ENCODE data around the gene GALNT7.
A peak's percentile ranks its signal among the peaks of the same experiment; 100 is the strongest.

The GALNT7 gene

DNA sequence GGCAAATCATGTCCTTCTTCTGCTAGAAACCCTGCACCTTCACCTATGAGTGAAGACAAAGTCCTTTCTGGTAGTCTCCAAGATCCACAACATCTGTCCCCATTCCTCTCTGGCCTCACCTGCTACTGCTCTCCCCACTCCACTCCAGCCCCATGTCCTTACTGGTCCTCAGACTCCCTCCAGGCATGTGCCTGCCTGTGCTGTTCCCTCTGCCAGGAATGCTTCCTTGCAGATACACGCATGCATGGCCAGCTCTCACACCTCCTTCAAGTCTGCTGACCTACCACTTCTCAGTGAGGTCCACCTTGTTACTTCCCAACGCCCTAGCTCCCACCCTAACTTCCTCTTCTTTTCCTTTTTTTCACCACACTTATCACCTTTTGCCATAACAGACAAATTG is 147.4 kb downstream of the GALNT7 start:
- DNase-seq: no peak

DNA sequence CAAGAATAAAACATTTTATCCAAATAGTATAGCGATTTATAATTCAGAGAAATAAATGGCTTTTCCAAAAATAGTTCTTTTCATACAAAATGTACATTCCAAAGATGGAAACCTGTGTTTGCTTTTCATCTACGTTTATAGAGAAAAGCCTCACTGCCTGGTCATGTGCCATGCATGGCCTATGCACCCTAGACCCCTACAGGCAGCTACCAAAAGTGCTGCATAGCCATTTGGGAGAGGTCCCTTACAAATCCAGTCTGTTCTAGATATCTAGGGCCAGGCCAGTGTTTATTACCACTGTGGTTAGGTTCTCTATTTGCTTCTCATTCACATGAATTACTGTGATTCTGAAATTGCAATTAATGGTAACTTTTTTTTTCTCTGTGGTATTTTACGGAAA is 148.4 kb downstream of the GALNT7 start:
- DNase-seq: no peak

DNA sequence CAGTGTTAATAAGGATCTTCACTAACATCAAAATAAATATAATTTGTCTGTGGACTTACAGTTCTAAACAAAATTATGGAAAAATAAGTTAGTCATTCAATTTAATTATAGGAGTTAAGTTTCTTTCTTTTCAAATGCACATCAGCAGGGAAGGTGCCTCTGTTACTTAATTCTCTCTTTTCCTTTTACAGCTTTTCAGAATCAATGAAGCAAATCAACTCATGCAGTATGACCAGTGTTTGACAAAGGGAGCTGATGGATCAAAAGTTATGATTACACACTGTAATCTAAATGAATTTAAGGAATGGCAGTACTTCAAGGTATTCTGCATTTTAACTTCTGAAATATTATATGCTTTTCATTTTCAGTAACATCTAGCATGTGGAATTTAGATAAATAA is 149.6 kb downstream of the GALNT7 start:
- peak; percentile 68 for DNase-seq

DNA sequence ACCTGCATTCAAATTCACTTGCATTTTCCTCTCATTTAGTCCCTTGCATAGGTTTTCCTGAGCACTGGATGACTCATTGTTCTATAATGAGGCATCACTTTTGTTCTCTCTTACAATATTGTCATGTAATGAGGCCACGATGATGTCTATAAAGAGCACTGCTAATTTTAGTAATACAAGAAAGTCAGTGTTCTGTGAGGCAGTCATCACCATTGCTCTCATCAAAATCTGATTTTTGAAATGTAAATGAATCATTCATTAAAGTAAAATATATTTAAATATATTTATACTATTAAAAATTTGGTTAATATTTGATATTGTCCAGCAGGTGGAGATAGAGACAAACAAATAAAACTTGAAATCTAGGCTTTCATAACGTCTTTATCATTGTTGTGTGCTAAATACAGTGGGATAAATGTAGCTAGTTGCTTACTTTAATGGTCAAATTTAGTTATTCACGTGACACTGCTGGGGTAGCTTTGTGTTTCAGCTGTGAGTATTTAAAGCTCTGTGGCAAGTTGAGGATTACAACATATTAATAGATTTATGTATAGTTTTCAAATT is 150.1 kb downstream of the GALNT7 start:
- DNase-seq: peak; percentile 81

DNA sequence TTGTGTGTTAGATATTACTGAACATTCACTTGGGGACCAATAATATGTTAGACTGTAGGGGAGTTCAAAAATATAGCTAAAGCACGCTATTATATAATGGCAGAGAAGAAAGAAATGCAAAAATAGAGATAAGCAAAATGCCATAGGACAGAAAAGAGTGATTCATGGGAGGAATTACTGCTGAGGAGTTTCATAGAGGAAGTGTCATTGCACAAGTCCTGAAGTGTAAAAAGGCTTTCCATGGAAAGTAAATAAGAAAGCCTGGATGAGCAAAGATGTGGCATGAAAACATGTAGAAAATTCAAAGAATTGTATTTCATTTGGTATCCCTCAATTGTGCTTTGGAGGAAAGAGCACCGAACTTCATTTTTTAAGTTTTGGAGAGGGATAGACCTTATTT is 151.1 kb downstream of the GALNT7 start:
- DNase-seq: no peak

DNA sequence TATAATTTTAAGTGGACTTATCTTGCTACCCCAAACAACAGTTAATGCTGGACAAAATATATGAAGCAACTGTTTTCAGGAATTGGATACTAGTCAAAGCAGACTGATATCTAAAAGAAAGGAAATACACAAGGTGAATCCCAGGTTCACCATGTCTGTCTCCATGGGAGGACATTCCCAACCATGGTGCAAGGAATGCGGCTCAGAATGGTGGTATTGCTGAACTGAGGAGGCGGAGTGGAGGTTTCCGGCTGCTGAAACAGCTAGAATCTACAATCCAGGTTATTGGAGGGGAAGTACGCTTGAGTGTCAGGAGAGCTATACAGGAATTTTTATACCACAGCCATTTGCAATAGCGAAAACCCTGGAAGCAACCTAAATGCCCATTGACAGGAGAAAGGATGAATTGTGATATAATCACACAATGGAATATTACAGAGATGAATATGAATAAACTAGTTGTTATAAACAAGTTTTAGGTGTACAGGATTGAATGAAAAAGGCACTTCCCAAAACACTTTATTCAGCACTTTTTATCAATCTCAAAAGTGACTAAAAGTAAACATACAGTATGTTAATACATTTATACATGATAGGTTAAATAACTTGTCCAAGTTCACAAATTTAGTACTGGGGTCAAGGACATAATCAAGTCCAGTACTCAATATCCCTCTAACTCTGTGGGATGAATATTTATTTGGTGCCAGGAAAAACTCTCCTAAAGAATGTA is 156.6 kb downstream of the GALNT7 start:
- DNase-seq: peak; percentile 46

DNA sequence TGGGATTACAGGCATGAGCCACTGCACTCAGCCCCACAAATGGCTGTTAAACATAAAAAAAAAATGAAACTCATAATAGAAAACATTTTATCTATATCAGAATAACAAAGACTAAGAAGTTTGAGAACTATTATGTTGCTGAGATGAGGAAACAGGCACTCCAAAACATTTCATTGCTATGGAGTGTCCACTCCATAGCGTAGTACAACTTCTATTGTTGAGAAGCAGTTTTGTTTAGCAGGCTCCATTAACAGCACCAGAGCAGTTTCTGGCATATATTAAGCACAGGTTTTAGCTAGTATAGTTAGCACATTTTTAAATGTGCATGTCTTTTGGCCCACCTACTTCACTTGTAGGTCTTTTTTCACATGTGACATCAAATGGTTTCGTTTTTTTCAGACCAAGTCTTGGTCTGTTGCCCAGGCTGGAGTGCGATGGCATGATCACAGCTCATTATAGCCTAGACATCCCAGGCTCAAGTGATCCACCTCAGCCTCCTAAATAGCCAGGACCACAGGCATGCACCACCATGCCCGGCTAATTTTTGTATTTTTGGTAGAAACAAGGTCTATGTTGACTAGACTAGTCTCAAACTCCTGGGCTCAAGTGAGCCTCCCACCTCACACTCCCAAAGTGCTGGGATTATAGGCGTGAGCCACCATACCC is 159.8 kb downstream of the GALNT7 start:
- DNase-seq: no peak

DNA sequence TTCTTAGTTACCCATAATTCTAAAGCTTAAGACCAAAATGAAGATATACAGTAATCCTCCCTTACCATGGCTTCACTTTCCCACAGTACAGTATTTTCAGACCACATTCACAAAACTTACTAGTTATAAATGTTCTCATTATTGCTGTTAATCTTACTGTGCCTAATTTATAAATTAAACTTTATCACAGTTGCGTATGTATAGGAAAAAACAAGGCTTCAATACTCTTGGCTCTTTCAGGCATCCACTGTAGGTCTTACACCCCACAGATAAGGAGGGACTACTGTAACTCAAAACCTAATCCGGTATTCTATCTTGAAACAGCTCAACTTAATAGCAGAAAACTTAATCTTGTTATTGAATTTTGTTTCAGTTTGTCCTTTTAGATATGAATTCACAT is 162.0 kb downstream of the GALNT7 start:
- no peak for DNase-seq

DNA sequence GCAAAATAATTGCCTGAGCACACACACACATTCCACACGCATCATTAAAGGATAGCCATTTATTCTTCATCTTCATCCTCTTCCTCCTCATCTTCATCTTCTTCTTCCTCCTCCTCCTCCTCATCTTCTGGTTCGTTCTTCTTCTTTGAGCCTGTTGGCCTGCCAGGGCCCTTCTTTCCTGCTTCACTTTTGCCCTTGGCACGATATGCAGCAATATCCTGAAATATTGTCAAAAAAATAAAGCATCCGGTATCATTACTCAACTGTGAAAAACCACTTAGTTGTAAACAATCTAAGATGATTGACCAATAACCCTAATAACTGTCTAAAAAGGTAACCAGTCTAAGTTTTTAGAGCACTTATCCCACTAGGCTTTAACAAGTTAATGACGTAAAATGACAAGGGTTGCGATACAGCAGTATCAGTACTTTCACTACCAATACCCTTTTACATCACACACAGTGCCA is 163.4 kb downstream of the GALNT7 start:
- DNase-seq: no peak

DNA sequence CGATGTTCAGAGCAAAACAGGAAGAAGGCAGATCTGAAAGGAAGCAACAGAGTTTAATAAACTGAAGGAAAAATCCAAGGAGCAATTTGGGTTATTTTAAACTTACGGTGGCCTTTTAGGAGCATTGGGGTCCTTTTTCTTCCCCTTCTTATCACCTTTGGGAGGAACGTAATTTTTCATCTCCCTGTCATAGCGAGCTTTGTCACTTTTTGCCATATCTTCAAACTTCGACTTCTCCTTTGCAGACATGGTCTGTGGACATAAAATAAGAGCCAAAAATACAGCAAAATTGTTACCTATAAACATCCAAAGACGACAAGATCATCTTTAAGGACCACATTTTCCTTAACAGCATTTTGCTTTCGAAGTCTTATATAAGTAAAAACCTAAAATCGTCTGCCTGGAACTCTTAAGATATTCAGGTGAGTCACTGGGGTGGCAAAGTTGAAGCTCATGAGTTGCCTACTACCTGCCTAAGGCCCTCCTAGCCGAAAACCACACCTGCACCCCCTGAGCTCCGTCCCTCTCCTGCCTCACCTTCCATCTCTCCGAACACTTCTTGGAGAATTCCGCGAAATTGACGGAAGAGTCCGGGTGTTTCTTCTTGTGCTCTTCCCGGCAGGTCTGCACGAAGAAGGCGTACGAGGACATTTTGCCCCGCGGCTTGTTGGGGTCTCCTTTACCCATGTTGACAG is 164.5 kb downstream of the GALNT7 start:
- DNase-seq: no peak

DNA sequence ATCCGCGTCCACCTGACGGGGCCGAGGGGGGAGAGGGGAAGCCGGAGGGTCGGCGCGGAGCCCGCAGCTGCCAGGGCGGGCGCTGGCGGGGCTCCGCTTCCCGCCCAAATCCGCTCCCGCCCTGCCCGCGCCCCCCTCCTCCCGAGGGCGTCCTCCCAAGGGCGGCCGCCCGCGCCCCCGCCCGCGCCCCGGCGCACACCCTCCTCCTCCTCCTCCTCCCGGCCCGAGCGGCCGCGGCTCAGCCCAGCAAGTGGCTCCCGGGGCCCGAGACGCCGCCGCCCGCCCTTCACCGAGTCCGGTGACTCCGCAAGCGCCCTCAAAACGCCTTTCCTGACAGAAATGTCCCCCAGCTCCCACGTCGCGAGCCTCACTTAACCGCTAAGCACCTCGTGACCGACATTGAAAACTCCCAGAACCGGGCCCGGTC is 165.1 kb downstream of the GALNT7 start:
- no peak for DNase-seq

DNA sequence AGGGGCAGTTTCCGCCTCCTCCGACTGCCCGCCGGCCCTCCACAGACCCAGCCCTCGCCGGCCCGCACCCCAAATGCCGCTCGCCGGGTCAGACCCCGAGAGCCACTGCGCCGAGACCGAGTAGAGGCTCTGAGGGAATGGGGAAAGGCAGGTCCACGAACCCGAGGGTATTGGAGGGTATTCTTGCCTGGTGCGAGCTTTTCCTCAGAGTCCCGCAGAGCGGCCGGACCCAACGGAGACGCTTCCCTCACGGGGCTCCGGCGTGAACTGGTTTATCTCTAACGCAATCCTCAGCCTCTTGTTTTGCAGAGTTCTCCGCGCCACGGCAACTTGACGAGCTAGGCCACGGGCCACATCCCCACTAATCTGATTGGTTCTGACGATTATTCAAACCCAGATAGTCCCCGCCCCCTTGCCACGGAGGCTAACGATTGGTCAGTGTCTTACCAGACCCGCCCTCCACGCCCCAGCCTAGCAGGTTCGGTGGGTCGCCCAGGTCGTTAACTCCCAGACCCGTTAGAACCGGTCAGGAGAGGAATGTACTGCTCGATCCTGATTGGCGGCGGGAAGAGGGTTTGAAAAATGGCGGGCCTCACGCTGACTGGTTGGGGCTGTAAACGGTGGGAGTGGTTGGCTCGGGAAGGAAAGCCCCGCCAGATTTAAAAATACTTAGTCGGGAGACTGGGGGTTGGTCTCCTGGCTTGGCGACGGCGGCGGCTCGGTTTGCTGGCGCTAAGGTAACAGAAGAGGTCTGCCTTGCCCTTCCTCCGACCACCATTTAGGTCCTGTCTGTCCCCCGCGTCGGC is 165.7 kb downstream of the GALNT7 start, which contains the start of gene HMGB2:
Gene HMGB2, minus strand, starts transcription at position 274 of the 806 bp plus-strand sequence. CDS start 709 bp downstream, outside the sequence.
- peak; percentile 95 for DNase-seq

DNA sequence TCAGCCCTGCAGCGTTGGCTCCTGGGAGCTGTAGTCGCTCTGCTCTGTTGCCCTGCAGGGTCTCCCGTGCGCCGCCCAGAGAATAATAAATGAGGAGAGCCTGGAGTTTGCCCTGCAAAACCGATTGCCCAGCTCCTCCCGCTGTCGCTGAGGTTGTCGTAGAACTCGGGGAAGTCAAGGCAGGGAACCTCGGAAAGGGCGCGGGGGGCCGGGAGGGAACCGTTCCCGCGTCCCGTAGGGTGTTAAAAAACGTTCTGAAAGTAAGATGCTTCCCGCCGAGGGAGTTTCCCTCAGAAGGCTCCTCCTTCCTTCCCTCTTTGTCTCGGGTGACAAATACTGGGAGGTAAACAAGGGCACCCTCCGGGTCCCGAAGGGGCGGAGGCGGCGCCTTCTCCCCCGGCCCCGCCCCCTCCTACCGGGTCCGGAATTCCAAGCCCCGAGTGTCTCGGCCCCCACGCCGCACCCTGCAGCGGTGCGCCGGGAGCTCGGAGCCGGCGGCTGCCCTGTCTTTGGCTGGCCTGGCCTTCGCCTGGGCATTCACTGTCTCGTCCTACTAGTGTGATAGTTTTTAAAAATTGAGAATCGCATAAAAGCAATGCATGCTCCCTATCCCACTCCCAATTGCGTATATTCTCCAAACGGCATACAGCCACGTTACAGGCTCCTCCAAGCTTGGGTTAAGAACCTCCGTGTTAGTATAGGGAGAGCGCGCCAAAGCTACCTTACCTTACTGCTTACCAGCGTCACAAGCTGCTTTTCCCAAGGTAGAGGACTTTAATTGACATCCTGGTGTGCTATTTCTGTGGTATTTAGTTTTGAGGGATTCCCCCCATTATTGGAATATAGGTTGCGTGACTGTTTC is 166.5 kb downstream of the GALNT7 start:
- peak; percentile 86 for DNase-seq

DNA sequence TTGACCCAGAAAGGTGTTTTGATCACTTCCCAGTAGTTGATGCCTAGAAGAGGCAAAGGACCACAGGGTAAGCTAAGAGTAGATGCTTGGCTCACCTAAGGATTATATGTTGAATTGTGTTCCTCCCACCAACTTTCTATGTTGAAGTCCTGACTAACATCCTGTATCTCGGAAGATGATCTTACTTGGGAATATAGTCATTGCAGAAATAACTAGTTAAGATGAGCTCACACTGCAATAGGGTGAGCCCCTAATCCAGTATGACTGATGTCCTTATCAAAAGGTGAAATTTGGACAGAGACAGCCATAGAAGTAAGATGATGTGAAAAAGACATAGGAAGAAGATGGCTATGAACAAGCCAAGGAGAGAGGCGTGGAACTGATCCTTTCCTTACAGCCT is 168.9 kb downstream of the GALNT7 start:
- no peak for DNase-seq

DNA sequence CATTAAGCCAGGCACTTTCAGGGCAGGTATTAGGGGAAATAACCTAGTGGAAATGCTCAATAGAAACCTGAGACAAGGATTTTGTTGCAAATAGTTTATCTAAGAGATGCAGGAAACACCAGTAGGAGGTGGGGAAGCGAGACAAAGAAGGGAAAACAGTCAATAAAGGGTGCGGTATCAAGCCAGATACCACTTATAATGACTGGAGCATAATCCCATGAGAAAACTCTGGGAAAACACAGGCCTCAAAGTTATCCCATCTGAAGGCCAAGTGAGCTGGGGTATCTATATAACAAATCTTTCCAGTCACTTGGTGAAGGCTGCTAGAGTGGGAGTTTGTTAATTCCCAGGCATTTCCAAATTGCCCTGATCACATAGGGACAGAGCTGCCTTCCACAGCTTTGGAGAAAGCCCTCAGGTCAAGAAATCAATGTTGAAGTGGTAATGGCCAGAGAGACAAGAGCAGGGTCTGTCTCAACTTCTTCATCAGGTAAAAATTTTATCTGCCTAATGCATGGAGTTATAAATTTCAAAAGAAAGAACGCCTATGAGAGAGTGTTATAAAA is 175.3 kb downstream of the GALNT7 start:
- DNase-seq: no peak

DNA sequence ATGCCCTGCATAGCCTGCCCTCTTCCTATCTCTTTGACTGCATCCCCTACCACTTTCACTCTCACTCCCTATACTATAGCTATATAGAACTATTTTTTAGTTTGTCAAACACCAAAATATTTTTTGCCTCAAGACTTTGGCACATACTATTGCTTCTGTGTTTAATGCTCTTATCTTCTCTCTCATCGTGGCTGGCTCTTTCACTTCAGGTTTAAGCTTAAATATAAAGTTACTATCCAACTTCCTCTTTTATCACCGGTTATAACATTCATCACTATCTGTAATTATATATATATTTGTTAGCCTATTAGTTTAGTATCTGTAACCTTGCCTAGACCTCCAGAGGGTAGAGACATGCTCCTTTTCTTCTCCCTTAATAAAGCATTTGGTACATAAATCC is 177.0 kb downstream of the GALNT7 start:
- no peak for DNase-seq

DNA sequence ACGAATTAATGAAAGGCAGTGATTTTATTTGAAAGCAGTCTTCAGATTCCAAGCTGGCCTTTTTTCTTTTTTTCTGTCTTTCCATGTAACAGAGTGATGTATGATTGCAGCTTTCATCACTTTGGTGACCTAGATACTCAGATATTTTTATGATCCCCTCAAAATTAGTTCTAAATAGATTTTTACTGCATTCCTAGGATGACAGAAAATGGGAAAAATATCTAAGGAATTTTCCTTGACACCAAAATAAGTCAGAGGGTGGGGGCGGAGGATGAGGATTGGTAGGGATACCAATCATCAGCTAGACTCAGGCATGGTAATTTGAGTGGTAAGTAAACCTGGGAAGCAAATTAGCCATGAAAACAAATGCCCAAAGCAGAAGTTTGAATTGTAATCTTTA is 177.5 kb downstream of the GALNT7 start:
- no peak for DNase-seq

DNA sequence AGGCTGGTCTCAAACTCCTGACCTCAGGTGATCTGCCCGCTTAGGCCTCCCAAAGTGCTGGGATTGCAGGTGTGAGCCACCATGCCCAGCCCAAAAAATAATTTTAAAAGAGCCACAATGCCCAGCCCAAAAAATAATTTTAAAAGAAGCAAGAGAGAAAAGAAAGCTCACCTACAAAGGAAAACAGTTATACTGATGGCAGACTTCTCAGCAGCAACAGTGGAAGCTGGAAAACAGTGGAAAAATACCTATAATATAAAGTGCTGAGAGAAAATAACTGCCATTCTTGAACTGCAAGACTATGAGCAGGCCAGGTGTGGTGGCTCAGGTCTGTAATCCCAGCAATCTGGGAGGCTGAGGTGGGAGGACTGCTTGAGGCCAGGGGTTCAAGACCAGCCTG is 178.9 kb downstream of the GALNT7 start:
- DNase-seq: no peak

DNA sequence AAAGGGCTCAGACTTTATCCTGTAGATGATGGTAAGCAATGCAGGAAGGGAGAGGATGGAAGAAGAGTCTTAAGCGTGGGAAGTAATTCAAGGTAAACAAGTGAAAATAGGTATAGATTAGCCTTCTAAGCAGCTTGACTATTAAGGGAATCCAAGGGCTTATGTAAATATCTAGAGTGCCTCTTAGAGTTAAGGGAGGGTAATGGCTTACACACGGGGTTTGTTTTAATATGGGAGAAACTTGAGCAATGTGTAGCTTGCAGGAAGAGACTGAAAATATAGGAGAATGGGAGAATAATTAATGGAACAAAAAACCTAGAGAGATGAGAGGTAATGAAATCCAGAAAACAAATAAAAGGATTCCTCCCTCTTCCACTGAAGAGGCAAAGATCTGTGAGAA is 189.3 kb downstream of the GALNT7 start:
- DNase-seq: peak; percentile 24

DNA sequence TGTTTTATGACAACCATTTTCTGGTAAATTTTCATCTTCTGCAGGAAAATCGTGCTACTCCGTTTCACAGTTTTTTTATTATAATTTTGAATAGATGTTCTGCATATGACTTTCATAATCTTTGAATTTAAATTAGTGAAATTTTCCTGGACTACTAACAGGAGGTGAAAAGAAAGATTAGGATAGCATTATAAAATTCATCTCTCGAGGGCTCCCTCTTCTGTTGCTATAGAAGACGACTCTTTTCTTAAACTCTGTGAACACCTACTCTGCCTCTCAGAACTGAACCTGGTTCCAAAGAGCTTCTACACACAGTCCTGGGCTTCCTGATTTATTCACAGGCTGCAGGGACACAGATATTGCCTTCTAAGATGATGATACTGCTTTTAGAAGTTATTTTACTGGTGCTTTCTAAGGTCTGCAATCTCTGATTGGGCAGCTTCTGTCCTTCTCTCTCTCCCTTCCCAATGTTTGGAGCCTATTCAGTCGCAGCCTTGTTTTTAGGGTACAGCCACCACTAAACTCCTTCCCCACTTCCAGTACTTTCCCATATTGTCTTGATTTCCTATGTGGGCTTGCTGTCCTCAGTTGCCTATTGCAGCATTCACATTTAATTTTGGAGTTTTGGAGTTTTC is 192.1 kb downstream of the GALNT7 start:
- no peak for DNase-seq

DNA sequence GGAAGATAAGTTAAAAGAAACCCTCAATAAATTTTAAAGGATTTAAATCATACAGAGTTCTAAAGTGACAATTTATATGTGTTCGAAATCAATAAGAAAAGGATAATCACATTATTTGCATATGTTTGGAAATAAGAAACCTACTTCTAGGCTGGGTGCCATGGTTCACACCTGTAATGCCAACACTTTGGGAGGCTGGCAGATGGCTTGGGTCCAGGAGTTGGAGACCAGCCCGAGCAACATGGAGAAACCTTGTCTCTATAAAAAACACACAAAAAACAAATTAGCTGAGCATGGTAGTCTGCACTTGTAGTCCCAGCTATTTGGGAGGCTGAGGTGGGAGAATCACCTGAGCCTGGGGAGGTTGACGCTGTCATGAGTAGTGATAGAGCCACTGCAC is 194.1 kb downstream of the GALNT7 start:
- DNase-seq: no peak

Measured in NCI-H748 treated with DMSO at 0.1 percent for 48 hours (cell line).